HG02973 (cell line): ENCODE measurements around the gene ZBTB20.

Experiments used
- ATAC-seq: cut with Tn5 transposase; IDR thresholded peaks from one replicate; pipeline ENCODE4 v1.9.1; 2021; ENCODE audit warnings: moderate library complexity; ENCODE audit not compliant: unreplicated experiment

Gene ZBTB20

GRCh38 chr3:114319453-114319852 lies 827.6 kb downstream of the ZBTB20 start:
- no peak for ATAC-seq

- ATAC-seq: no peak
Observed at GRCh38 chr3:114318295-114318694, 828.8 kb downstream of the ZBTB20 start.

GRCh38 chr3:114314282-114314681 lies 832.8 kb downstream of the ZBTB20 start:
- ATAC-seq: no peak

DNA sequence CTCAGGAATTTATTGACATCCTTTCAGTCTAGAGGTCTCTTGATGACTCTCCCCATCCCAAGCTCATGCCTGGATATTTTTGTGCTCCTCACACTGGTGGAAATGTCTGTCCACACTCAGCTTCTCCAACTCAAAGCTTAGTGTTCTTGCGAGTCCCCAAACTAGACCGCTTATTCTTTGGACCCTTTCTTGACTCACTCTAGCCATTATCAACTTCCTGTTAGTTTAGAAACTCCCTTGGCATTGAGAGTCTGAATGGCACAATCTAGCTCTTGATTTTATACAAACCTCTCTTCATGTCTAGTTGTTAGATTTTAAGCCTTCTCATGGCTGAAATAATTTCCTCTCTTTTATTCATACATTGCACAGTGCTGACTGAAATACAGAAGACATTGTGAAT lies 833.7 kb downstream of the ZBTB20 start:
- ATAC-seq: no peak

GRCh38 chr3:114310695-114311094 lies 836.4 kb downstream of the ZBTB20 start:
- no peak for ATAC-seq

- ATAC-seq: peak; percentile 90
Observed at GRCh38 chr3:114308830-114309229, 838.3 kb downstream of the ZBTB20 start.

GRCh38 chr3:114308377-114308776 lies 838.7 kb downstream of the ZBTB20 start:
- ATAC-seq: peak; percentile 5

DNA sequence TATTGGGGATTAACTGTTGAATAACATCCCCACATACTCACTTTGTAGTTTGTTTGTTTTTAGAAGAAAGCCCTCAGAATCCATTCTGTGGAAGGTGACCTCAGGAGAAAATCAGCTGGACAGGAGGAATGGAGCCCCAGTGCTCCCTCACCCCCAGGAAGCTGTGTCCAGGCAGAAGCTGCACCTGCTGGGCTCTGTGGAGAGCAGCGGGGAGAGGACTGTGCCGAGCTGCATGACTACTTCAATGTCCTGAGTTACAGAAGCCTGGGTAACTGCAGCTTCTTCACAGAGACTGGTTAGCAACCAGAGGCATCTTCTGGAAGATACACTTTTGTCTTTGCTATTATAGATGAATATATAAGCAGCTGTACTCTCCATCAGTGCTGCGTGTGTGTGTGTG lies 839.3 kb downstream of the ZBTB20 start:
- ATAC-seq: no peak

- no peak for ATAC-seq
Observed at GRCh38 chr3:114307222-114307830, 839.8 kb downstream of the ZBTB20 start.

- ATAC-seq: no peak
Observed at GRCh38 chr3:114299941-114300624, 847.0 kb downstream of the ZBTB20 start.

GRCh38 chr3:114299421-114299820 lies 847.7 kb downstream of the ZBTB20 start:
- no peak for ATAC-seq

- no peak for ATAC-seq
Observed at GRCh38 chr3:114295946-114296345, 851.1 kb downstream of the ZBTB20 start.

- no peak for ATAC-seq
Observed at GRCh38 chr3:114294940-114295480, 852.1 kb downstream of the ZBTB20 start.

GRCh38 chr3:114293838-114294535 lies 853.1 kb downstream of the ZBTB20 start, which contains the start of gene TIGIT:
TIGIT (plus strand) TSS chr3:114294028; CDS start chr3:114294062, 34 bp downstream.
- ATAC-seq: no peak

DNA sequence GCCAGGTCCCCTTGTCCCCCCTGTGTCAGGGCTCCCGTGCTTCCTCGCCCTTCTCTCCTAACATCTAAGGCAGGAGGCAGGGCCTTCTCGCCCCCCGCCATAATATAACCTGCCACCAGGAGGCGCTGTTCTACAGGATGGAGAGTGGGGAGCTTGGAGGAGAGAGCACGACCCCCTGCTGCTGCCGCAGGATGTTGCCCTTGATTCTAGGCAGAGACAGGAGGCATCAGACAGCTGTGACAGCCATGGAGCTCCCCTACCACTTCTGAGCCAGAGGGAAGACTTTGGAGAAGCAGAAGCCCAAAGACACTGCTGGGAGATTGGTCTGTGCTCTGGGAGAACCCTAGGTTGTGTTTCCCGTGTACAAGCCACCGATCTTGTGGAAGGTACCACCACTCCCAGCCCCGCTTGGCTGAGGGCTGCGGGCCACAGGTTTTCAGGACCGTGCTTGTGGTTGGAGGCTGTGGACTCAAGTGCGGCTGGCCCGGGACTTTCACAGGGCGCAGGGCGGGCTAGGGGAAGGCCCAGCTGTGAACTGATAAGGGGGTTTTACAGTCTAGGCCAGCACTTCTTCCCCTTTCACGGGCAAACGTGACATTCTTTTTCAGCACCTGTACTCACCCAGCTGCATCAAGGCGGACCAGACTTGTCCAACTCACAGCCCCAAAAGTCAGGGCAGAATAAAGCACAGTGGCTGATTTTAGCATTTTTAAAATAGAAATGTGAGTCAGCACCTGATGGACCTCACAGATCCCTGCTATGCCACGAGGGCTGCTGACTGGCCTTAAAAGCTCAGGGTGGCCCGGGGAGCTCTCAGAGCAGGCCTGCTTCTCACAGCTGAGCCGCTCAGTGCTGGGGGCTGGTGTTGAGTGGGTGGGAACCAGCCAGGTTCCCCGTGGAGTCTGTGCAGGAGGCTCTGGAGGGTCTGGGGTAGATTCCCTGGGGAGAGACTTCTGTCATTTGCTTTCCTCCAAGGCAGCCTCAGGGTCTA lies 855.9 kb downstream of the ZBTB20 start:
- peak; percentile 85 for ATAC-seq

DNA sequence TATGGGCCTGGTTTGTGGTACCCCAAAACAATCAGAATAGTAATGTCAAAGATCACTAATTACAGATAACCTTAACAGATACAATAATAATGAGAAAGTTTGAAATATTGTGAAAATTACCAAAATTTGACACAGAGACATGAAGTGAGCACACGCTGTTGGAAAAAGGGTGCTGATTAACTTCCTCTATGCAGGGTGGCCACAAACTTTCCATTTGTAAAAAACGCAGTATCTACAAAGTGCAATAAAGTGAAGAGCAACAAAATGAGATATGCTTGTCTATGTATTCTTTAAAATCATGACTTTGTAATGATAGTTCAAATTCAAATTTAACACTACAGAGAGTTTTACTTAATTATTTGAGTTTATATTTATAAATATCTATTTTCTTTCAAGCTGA lies 860.8 kb downstream of the ZBTB20 start:
- no peak for ATAC-seq

DNA sequence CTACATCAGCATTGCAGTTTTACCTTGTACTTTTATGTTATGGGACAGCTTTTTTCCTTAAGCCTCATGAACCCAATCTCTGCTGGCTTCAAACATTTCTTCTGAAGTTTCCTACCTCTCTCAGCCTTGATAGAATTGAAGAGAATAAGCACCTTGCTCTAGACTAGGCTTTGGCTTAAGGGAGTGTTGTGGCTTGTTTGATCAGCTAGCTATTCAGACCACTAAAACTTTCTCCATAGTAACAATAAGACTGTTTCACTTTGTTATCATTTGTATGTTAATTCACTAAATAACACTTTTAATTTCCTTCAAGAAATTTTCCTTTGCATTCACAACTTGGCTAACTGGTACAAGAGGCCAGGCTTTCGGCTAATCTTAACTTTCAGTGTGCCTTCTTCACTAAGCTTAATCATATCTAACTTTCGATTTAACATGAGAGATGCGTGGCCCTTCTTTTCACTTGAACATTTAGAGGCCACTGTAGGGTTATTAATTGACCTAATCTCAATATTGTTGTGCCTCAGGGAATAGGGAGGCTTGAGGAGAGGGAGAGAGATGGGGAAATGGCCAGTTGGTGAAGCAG lies 861.3 kb downstream of the ZBTB20 start:
- ATAC-seq: no peak

GRCh38 chr3:114284644-114285043 lies 862.4 kb downstream of the ZBTB20 start:
- no peak for ATAC-seq
